Aorta (tissue), 5 donors: ENCODE measurements around the gene SAMD1. TPM values are rescaled to one million over a fixed set of nuclear protein-coding genes. Genes with fewer than 3 reads are reported as not detected.

ENCODE experiments used
- ATAC-seq: fragments of 200-7000 bp; cut with Tn5 transposase; one replicate; pipeline ENCODE4 v1.9.1; 2022; ENCODE audit warnings: moderate library complexity; ENCODE audit not compliant: low FRiP score
- DNase-seq, 2 donors: peaks; one replicate each; pipeline ENCODE4 v3.0.0-alpha.2; 2020
- H3K27ac ChIP-seq, 2 donors: one replicate each; pipeline ENCODE4 v1.5.1; 2013; ENCODE audit warnings: low read length in 2 of 2, mild to moderate bottlenecking in 2 of 2, moderate library complexity in 2 of 2, control low read depth in 1 of 2, inconsistent platforms in 1 of 2, low read depth in 1 of 2
- H3K27me3 ChIP-seq, 2 donors: one replicate each; pipeline ENCODE4 v1.6.1; 2013; ENCODE audit warnings: control low read depth in 1 of 2, low read length in 1 of 2, mild to moderate bottlenecking in 1 of 2, moderate library complexity in 1 of 2; ENCODE audit not compliant: insufficient read depth in 2 of 2, control insufficient read depth in 1 of 2
- H3K36me3 ChIP-seq, 2 donors: one replicate each; pipeline ENCODE4 v1.6.1; 2013; ENCODE audit warnings: control low read depth in 1 of 2, low read length in 1 of 2, mild to moderate bottlenecking in 1 of 2; ENCODE audit not compliant: insufficient read depth in 2 of 2, control insufficient read depth in 1 of 2
- H3K4me1 ChIP-seq, 2 donors: one replicate each; pipeline ENCODE4 v1.6.1; 2013; ENCODE audit warnings: low read length in 2 of 2, control low read depth in 1 of 2, mild to moderate bottlenecking in 1 of 2, moderate library complexity in 1 of 2; ENCODE audit not compliant: insufficient read depth in 2 of 2, control insufficient read depth in 1 of 2
- H3K4me3 ChIP-seq, 2 donors: one replicate each; pipeline ENCODE4 v1.5.1; 2013; ENCODE audit warnings: low read length in 2 of 2, control low read depth in 1 of 2, mild to moderate bottlenecking in 1 of 2
- H3K9me3 ChIP-seq: one replicate; pipeline ENCODE4 v1.6.1; 2013; ENCODE audit warnings: mild to moderate bottlenecking, low read length; ENCODE audit not compliant: control insufficient read depth
- WGBS, 2 donors: extraction: QIAGEN DNeasy Blood & Tissue Kit; methylation state at CpG; one replicate each; pipeline ENCODE4 v1.1.7; 2013; 5-methylcytosine and 5-hydroxymethylcytosine counted together
- intact Hi-C, 2 donors: fragments of 100-400 bp; cut with DNase I; formaldehyde crosslinking; loops; one replicate each; pipeline versions ENCODE4 v1.14.2 to v1.15.0; 2022
- polyA plus RNA-seq, 2 donors: library from polyadenylated mRNA; stranded (reverse); fragments of 200-250 nt; gene quantifications; one replicate each; pipeline ENCODE4 v1.2.3, GENCODE V29; 2013
- total RNA-seq, 2 donors: library from RNA; stranded (reverse); fragmentation: NEBNext Ultra II Directional; extraction: Animal tissue kit (Norgen Biotek cat#: 25700); gene quantifications; one replicate each; pipeline ENCODE4 v1.2.1, GENCODE V29; 2021
- donor health status: healthy with polysubstance abuse.
- donor health status: Bipolar disorder and iron deficiency.
- donor health status: DM: no; HTN: no; CAD: no.
- donor health status: DM: no; HTN: no; CAD: no.
- donor health status: DM: yes; HTN: yes; CAD: no.

SAMD1 gene
- total and polyA plus RNA-seq, 4 donors = 27.4 to 32.9 (median 28.3) TPM

- Histone ChIP-seq H3K4me3 (peak overlapping the region; percentile 81 to 94), H3K36me3 (no peaks in the 10 kb centered on the region), H3K9me3 (no peaks in the 10 kb centered on the region), H3K27ac (peak overlapping the region in 1 of 2 donors; percentile 80), H3K27me3 (no peaks in the 10 kb centered on the region), H3K4me1 (no peaks in the 10 kb centered on the region)
- intact Hi-C loops = loop anchor here (5.0 kb wide), 1 partner anchor 34 kb away; no protein-coding TSS in a partner anchor
- DNase-seq (no peak), ATAC-seq (no peak)
- WGBS, 2 donors = 1 to 2% methylated on average over 6 of the region's 6 CpGs
Observed at GRCh38 chr19:14116525-14116917, 26.0 kb upstream of the SAMD1 start.

GRCh38 chr19:14115756-14116155 lies 25.2 kb upstream of the SAMD1 start:
- no peaks in the 10 kb centered on the region for H3K4me1 ChIP-seq
- WGBS, 2 donors = 36 to 41% methylated on average over 5 of the region's 5 CpGs
- intact Hi-C loops = loop anchor here (2.0 to 5.0 kb wide), 2 partner anchors 19 to 33 kb away; no protein-coding TSS in a partner anchor

GRCh38 chr19:14114854-14115253 lies 24.3 kb upstream of the SAMD1 start:
- Histone ChIP-seq H3K4me1 (no peaks in the 10 kb centered on the region), H3K27me3 (no peaks in the 10 kb centered on the region), H3K4me3 (no peak overlapping the region), H3K27ac (peak overlapping the region in 1 of 2 donors; percentile 36), H3K36me3 (no peaks in the 10 kb centered on the region), H3K9me3 (no peaks in the 10 kb centered on the region)
- WGBS, 2 donors = 44 to 45% methylated on average over 9 of the region's 9 CpGs
- intact Hi-C loops = loop anchor here (2.0 to 5.0 kb wide), 2 partner anchors 18 to 33 kb away; no protein-coding TSS in a partner anchor
- DNase-seq (peak; percentile 78 to 82), ATAC-seq (no peak)

More at GRCh38 chr19:14115756-14116155, 25.2 kb upstream of the SAMD1 start:
- no peaks in the 10 kb centered on the region for H3K27me3 ChIP-seq
- no peak for ATAC-seq
- H3K27ac ChIP-seq = no peak overlapping the region
- no peaks in the 10 kb centered on the region for H3K36me3 ChIP-seq
- no peak for DNase-seq
- no peaks in the 10 kb centered on the region for H3K9me3 ChIP-seq
- peak overlapping the region in 1 of 2 donors; percentile 81 for H3K4me3 ChIP-seq

- no peaks in the 10 kb centered on the region for H3K36me3 ChIP-seq
- ATAC-seq (no peak), DNase-seq (no peak)
- WGBS, 2 donors = 70 to 75% methylated on average over 7 of the region's 7 CpGs
- H3K9me3 ChIP-seq = no peaks in the 10 kb centered on the region
- no peak overlapping the region for H3K4me3 ChIP-seq
- no peaks in the 10 kb centered on the region for H3K27me3 ChIP-seq
- intact Hi-C loops = loop anchor here in 1 of 2 donors (2.0 kb wide), 1 partner anchor 18 kb away; no protein-coding TSS in a partner anchor
- no peaks in the 10 kb centered on the region for H3K4me1 ChIP-seq
- peak overlapping the region in 1 of 2 donors; percentile 36 for H3K27ac ChIP-seq
Observed at GRCh38 chr19:14114439-14114838, 23.9 kb upstream of the SAMD1 start.

GRCh38 chr19:14113762-14114414 lies 23.3 kb upstream of the SAMD1 start:
- H3K9me3 ChIP-seq = no peaks in the 10 kb centered on the region
- ATAC-seq (no peak), DNase-seq (peak in 1 of 2 donors; percentile 60)
- H3K4me1 ChIP-seq = no peaks in the 10 kb centered on the region
- intact Hi-C loops = loop anchor here in 1 of 2 donors (2.0 kb wide), 1 partner anchor 17 kb away; no protein-coding TSS in a partner anchor
- H3K36me3 ChIP-seq = no peaks in the 10 kb centered on the region
- H3K27me3 ChIP-seq = no peaks in the 10 kb centered on the region
- H3K27ac ChIP-seq = peak overlapping the region; percentile 61 to 87
- no peak overlapping the region for H3K4me3 ChIP-seq
- 71 to 74% methylated on average over 18 of the region's 18 CpGs for WGBS, 2 donors

GRCh38 chr19:14112809-14113385 lies 22.3 kb upstream of the SAMD1 start:
- whole genome bisulfite sequencing, 2 donors = 18 to 21% methylated on average over 12 of the region's 12 CpGs
- Histone ChIP-seq H3K4me3 (no peak overlapping the region), H3K9me3 (no peaks in the 10 kb centered on the region), H3K27ac (peak overlapping the region; percentile 61 to 87), H3K36me3 (no peaks in the 10 kb centered on the region), H3K27me3 (no peaks in the 10 kb centered on the region), H3K4me1 (no peaks in the 10 kb centered on the region)
- ATAC-seq (no peak), DNase-seq (peak; percentile 70 to 82)
- intact Hi-C loops = no loop called here

GRCh38 chr19:14112051-14112808 lies 21.7 kb upstream of the SAMD1 start:
- H3K4me3 ChIP-seq = no peak overlapping the region
- ATAC-seq (no peak), DNase-seq (peak in 1 of 2 donors; percentile 67)
- H3K27ac ChIP-seq = peak overlapping the region; percentile 24 to 87
- H3K36me3 ChIP-seq = no peaks in the 10 kb centered on the region
- WGBS, 2 donors = 38 to 41% methylated on average over 11 to 12 of the region's 12 CpGs
- intact Hi-C loops = no loop called here
- no peaks in the 10 kb centered on the region for H3K9me3 ChIP-seq
- no peaks in the 10 kb centered on the region for H3K27me3 ChIP-seq
- no peaks in the 10 kb centered on the region for H3K4me1 ChIP-seq

- 25 to 49% methylated on average over 1 of the region's 1 CpG for WGBS, 2 donors
- no peak overlapping the region for H3K4me3 ChIP-seq
- no peak overlapping the region for H3K27ac ChIP-seq
- H3K36me3 ChIP-seq = no peaks in the 10 kb centered on the region
- H3K9me3 ChIP-seq = no peaks in the 10 kb centered on the region
- H3K4me1 ChIP-seq = no peaks in the 10 kb centered on the region
- ATAC-seq (no peak), DNase-seq (no peak)
- H3K27me3 ChIP-seq = no peaks in the 10 kb centered on the region
- intact Hi-C loops = no loop called here
Observed at GRCh38 chr19:14111486-14111885, 20.9 kb upstream of the SAMD1 start.
